Sigmoid colon (tissue), 7 donors: ENCODE measurements around the gene PAX4. TPM values are rescaled to one million over a fixed set of nuclear protein-coding genes. Genes with fewer than 3 reads are reported as not detected.

Source experiments
- DNase-seq: peaks from one replicate; pipeline ENCODE4 v3.0.0-alpha.2; 2019
- H3K27ac ChIP-seq, 4 donors: fragments of 200-600 bp; sonication (generic); one replicate each; pipeline ENCODE4 v1.5.1; 2016 to 2019; ENCODE audit warnings: mild to moderate bottlenecking in 1 of 4
- H3K27me3 ChIP-seq, 3 donors: fragments of 200-600 bp; sonication (generic); one replicate each; pipeline ENCODE4 v1.5.1; 2019; ENCODE audit warnings: mild to moderate bottlenecking in 1 of 3
- H3K36me3 ChIP-seq, 4 donors: fragments of 200-600 bp; sonication (generic); one replicate each; pipeline ENCODE4 v1.5.1; 2016 to 2019
- H3K4me1 ChIP-seq, 4 donors: fragments of 200-600 bp; sonication (generic); one replicate each; pipeline ENCODE4 v1.5.1; 2017 to 2019
- H3K4me3 ChIP-seq, 4 donors: fragments of 200-600 bp; sonication (generic); one replicate each; pipeline ENCODE4 v1.5.1; 2017 to 2019; ENCODE audit warnings: mild to moderate bottlenecking in 2 of 4, moderate library complexity in 1 of 4
- H3K9me3 ChIP-seq, 4 donors: fragments of 200-600 bp in 3 of 4; sonication (generic) in 3 of 4; one replicate each; pipeline versions ENCODE4 v1.5.1 to v1.6.1; 2013 to 2019
- EP300 ChIP-seq, 4 donors: sonication (generic); formaldehyde crosslinking; IDR thresholded peaks; one replicate each; pipeline ENCODE4 v1.6.1; 2017; ENCODE audit warnings: antibody characterized with exemption in 4 of 4
- POLR2A ChIP-seq, 2 donors: fragments of 450-650 bp; IDR thresholded peaks; one replicate each; pipeline ENCODE4 v1.6.1; 2016; ENCODE audit warnings: antibody characterized with exemption in 2 of 2, mild to moderate bottlenecking in 2 of 2, moderate library complexity in 2 of 2
- POLR2AphosphoS5 ChIP-seq, 4 donors: sonication (generic); formaldehyde crosslinking; IDR thresholded peaks; one replicate each; pipeline ENCODE4 v1.6.1; 2017; ENCODE audit warnings: antibody characterized with exemption in 4 of 4
- WGBS, 2 donors: extraction: QIAGEN DNeasy Blood & Tissue Kit; methylation state at CpG; one replicate each; pipeline ENCODE4 v1.1.7; 2013; 5-methylcytosine and 5-hydroxymethylcytosine counted together
- intact Hi-C: fragments of 100-400 bp; cut with DNase I; formaldehyde crosslinking; loops from one replicate; pipeline ENCODE4 v1.15.1; 2023
- polyA plus RNA-seq, 3 donors: library from polyadenylated mRNA; stranded (reverse); fragments of 200-250 nt; gene quantifications; one replicate each; pipeline ENCODE4 v1.2.3, GENCODE V29; 2013
- total RNA-seq, 4 donors: library from RNA; depleted of rRNA; stranded (reverse); fragments of >200 nt; gene quantifications; one replicate each; pipeline ENCODE4 v1.1.0, GENCODE V29; 2016
- TF ChIP-seq, protein P1 (sequence below), 4 experiments: fragments of 450-650 bp in 3 of 4; fragments of 200-600 bp in 1 of 4; IDR thresholded peaks; one replicate each; pipeline ENCODE4 v1.5.1; 2016 to 2019; ENCODE audit warnings: antibody characterized with exemption in 4 of 4, mild to moderate bottlenecking in 3 of 4, moderate library complexity in 2 of 4
- donor health status: healthy with polysubstance abuse.
- donor health status: Bipolar disorder and iron deficiency.
- donor health status: healthy.

Gene PAX4
- total and polyA plus RNA-seq, 7 donors: 0.13 to 1.2 (median 0.46) TPM; not detected in 4

DNA sequence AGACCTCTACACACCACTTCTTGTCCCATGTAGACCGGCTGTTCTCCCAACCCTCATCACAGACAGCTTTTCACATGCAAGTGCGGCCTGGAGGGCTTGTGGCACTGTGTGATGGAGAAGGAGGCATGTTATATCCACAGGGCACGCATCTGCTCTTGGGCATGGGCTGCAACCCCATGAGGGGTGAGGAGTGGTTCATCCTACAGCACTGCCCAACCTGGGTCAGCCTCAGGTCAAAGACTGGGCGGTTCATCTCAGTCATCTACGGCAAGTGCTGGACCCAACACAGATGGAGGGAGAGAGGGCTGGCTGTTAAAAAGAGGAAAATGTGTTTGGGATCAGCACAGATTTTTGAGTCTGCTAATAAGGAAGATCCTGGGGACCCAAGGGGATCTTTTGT, 22.2 kb downstream of the PAX4 start:
- DNase-seq: no peak
- H3K27me3 ChIP-seq: no peaks in the 10 kb centered on the region
- 92 to 94% methylated on average over 5 of the region's 5 CpGs for WGBS, 2 donors
- peaks cover 8 to 15% (median 9%) of the 10 kb centered on the region in 4 donors for H3K36me3 ChIP-seq
- no peaks in the 10 kb centered on the region for H3K4me1 ChIP-seq
- TF ChIP-seq POLR2AphosphoS5 (IDR thresholded peaks at IDR 0.05): no peak
- TF ChIP-seq, protein P1, sequence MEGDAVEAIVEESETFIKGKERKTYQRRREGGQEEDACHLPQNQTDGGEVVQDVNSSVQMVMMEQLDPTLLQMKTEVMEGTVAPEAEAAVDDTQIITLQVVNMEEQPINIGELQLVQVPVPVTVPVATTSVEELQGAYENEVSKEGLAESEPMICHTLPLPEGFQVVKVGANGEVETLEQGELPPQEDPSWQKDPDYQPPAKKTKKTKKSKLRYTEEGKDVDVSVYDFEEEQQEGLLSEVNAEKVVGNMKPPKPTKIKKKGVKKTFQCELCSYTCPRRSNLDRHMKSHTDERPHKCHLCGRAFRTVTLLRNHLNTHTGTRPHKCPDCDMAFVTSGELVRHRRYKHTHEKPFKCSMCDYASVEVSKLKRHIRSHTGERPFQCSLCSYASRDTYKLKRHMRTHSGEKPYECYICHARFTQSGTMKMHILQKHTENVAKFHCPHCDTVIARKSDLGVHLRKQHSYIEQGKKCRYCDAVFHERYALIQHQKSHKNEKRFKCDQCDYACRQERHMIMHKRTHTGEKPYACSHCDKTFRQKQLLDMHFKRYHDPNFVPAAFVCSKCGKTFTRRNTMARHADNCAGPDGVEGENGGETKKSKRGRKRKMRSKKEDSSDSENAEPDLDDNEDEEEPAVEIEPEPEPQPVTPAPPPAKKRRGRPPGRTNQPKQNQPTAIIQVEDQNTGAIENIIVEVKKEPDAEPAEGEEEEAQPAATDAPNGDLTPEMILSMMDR (IDR thresholded peaks at IDR 0.05): no peak
- TF ChIP-seq POLR2A (IDR thresholded peaks at IDR 0.05): no peak
- no peak for TF ChIP-seq EP300 (IDR thresholded peaks at IDR 0.05)
- H3K27ac ChIP-seq: no peak overlapping the region
- H3K4me3 ChIP-seq: no peak overlapping the region
- intact Hi-C loops: no loop called here
- H3K9me3 ChIP-seq: no peaks in the 10 kb centered on the region

DNA sequence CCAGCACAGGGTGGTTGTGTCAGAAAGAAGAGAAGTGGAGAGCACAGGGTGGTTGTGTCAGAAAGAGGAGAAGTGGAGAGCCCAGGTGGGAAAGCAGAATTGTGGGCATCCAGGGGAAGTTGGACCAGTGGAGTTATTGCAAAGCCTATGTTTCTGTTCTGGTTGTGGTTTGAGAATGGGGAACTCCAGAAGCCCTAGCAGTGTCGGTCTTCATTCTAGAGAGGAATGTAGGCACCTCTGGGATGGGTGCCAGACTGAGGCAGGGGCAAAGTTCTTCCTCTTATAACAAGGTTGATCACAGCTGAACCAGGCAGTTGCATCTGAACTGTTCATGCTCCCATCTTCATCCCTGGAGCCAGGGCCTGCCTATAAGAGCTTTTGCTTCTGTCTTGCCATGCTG, 23.5 kb downstream of the PAX4 start:
- Histone ChIP-seq H3K27ac (no peak overlapping the region), H3K4me3 (no peak overlapping the region), H3K36me3 (peaks cover 10 to 26% (median 14%) of the 10 kb centered on the region in 4 donors), H3K27me3 (no peaks in the 10 kb centered on the region), H3K9me3 (no peaks in the 10 kb centered on the region), H3K4me1 (peaks cover 0 to 6% (median 2%) of the 10 kb centered on the region in 4 donors)
- TF ChIP-seq POLR2A (IDR thresholded peaks at IDR 0.05): no peak
- TF ChIP-seq EP300 (IDR thresholded peaks at IDR 0.05): no peak
- TF ChIP-seq POLR2AphosphoS5 (IDR thresholded peaks at IDR 0.05): no peak
- TF ChIP-seq, protein P1 (IDR thresholded peaks at IDR 0.05): no peak
- WGBS, 2 donors: 16 to 31% methylated on average over 1 of the region's 1 CpG
- intact Hi-C loops: no loop called here
- no peak for DNase-seq

DNA sequence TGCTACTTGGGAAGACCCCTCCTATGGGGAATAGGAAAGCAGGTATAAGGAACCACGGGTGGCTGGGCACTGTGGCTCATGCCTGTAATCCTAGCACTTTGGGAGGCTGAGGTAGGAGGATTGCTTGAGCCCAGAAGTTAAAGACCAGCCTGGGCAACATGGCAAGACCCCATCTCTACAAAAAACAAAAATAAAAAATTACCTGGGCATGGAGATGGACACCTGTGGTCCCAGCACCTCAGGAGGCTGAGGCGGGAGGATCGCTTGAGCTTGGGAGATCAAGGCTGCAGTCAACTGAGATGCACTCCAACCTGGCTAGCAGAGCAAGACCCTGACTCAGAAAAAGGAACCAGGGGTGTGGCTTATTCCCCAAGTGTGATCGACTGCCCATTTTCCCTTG, 25.4 kb downstream of the PAX4 start:
- no peak overlapping the region for H3K27ac ChIP-seq
- intact Hi-C loops: no loop called here

DNA sequence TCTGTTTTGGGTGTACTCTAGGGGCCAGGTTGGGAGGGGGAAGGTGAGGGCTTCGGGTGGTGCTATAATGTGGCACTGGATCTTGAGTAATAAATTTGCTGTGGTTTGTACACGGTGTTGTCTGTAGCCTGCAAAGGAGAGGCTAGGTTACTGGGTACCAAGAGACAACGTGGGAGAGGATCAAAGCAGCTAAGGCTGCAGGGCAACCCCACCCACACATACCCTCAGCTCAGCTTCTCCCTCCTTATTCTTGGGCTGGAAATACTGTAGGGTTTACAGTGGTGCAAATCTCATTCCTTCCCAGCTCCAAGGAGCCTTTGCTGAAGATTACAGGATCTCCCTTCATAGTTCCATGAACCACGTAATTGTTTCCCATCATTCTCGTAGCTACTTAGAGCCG, 26.4 kb downstream of the PAX4 start:
- H3K27me3 ChIP-seq: no peaks in the 10 kb centered on the region
- peaks cover 0 to 23% (median 16%) of the 10 kb centered on the region in 4 donors for H3K4me1 ChIP-seq
- DNase-seq: no peak
- no peak overlapping the region for H3K27ac ChIP-seq
- H3K4me3 ChIP-seq: no peak overlapping the region
- H3K9me3 ChIP-seq: no peaks in the 10 kb centered on the region
- TF ChIP-seq POLR2AphosphoS5 (IDR thresholded peaks at IDR 0.05) (no peak), POLR2A (IDR thresholded peaks at IDR 0.05) (no peak), EP300 (IDR thresholded peaks at IDR 0.05) (no peak)
- TF ChIP-seq, protein P1 (IDR thresholded peaks at IDR 0.05): no peak
- intact Hi-C loops: no loop called here
- H3K36me3 ChIP-seq: peaks cover 10 to 26% (median 14%) of the 10 kb centered on the region in 4 donors
- WGBS, 2 donors: 83 to 85% methylated on average over 6 of the region's 6 CpGs

More for the DNA sequence above, 25.4 kb downstream of the PAX4 start:
- no peak overlapping the region for H3K4me3 ChIP-seq
- TF ChIP-seq POLR2A (IDR thresholded peaks at IDR 0.05): no peak
- TF ChIP-seq EP300 (IDR thresholded peaks at IDR 0.05): no peak
- TF ChIP-seq, protein P1 (IDR thresholded peaks at IDR 0.05): no peak
- no peak for TF ChIP-seq POLR2AphosphoS5 (IDR thresholded peaks at IDR 0.05)
- no peaks in the 10 kb centered on the region for H3K9me3 ChIP-seq
- no peaks in the 10 kb centered on the region for H3K27me3 ChIP-seq
- peaks cover 10 to 26% (median 14%) of the 10 kb centered on the region in 4 donors for H3K36me3 ChIP-seq
- 79 to 81% methylated on average over 4 of the region's 4 CpGs for WGBS, 2 donors
- DNase-seq: no peak
- H3K4me1 ChIP-seq: peaks cover 0 to 18% (median 13%) of the 10 kb centered on the region in 4 donors

DNA sequence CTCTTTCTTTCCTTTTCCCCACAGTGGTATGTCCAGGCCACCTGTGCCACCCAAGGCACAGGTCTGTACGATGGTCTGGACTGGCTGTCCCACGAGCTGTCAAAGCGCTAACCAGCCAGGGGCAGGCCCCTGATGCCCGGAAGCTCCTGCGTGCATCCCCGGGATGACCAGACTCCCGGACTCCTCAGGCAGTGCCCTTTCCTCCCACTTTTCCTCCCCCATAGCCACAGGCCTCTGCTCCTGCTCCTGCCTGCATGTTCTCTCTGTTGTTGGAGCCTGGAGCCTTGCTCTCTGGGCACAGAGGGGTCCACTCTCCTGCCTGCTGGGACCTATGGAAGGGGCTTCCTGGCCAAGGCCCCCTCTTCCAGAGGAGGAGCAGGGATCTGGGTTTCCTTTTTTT, 26.8 kb downstream of the PAX4 start:
- TF ChIP-seq POLR2AphosphoS5 (IDR thresholded peaks at IDR 0.05) (no peak), POLR2A (IDR thresholded peaks at IDR 0.05) (no peak), EP300 (IDR thresholded peaks at IDR 0.05) (no peak)
- TF ChIP-seq, protein P1 (IDR thresholded peaks at IDR 0.05): no peak
- intact Hi-C loops: no loop called here
- 96 to 97% methylated on average over 7 of the region's 7 CpGs for WGBS, 2 donors

More for the DNA sequence above, 26.8 kb downstream of the PAX4 start:
- Histone ChIP-seq H3K4me1 (peaks cover 0 to 23% (median 16%) of the 10 kb centered on the region in 4 donors), H3K4me3 (no peak overlapping the region), H3K36me3 (peaks cover 10 to 26% (median 14%) of the 10 kb centered on the region in 4 donors), H3K27ac (no peak overlapping the region), H3K9me3 (no peaks in the 10 kb centered on the region), H3K27me3 (no peaks in the 10 kb centered on the region)
- DNase-seq: no peak
